Neural crest cell (in vitro differentiated cells): Measurements from ENCODE around the gene FGFBP1. TPM values are rescaled to one million over a fixed set of nuclear protein-coding genes. Genes with fewer than 3 reads are reported as not detected.
A peak's percentile ranks its signal among the peaks of the same experiment; 100 is the strongest.

Experiments
- DNase-seq: peaks from one replicate; pipeline ENCODE4 v3.0.0; 2021; ENCODE audit warnings: low read depth, mixed read lengths, low spot score
- H3K27ac Mint-ChIP-seq: one replicate; pipeline ENCODE4 v1.8.0; 2021; ENCODE audit warnings: mild to moderate bottlenecking, mixed read lengths; ENCODE audit not compliant: unreplicated experiment
- H3K27me3 Mint-ChIP-seq: 2 replicates; pipeline ENCODE4 v1.8.0; 2021; ENCODE audit warnings: low read depth, mild to moderate bottlenecking, mixed read lengths
- H3K36me3 Mint-ChIP-seq: 2 replicates; pipeline ENCODE4 v1.8.0; 2021; ENCODE audit warnings: low read depth, mild to moderate bottlenecking, mixed read lengths
- H3K4me1 Mint-ChIP-seq: 2 replicates; pipeline ENCODE4 v1.8.0; 2021; ENCODE audit warnings: mixed read lengths
- H3K4me3 Mint-ChIP-seq: one replicate; pipeline ENCODE4 v1.8.0; 2021; ENCODE audit warnings: mild to moderate bottlenecking, mixed read lengths
- H3K9me3 Mint-ChIP-seq: 2 replicates; pipeline ENCODE4 v1.8.0; 2021; ENCODE audit warnings: mixed read lengths
- CTCF ChIP-seq: fragments of 200-600 bp; sonication (generic); conservative IDR thresholded peaks from 2 replicates; pipeline ENCODE4 v1.5.0; 2021; ENCODE audit warnings: antibody characterized with exemption, mild to moderate bottlenecking
- total RNA-seq: library from RNA; stranded (reverse); gene quantifications from 2 replicates; pipeline ENCODE4 v1.2.1, GENCODE V29; 2021

FGFBP1 gene
- total RNA-seq, 1 donor from 2014 or later = not detected

GRCh38 chr4:15963576-15963975 lies 25.0 kb upstream of the FGFBP1 start:
- Mint-ChIP-seq H3K27me3 (no peaks in the 10 kb centered on the region), H3K4me1 (peaks cover 5% of the 10 kb centered on the region), H3K27ac (no peak overlapping the region), H3K36me3 (peaks cover 21% of the 10 kb centered on the region), H3K4me3 (no peak overlapping the region), H3K9me3 (peaks cover 15% of the 10 kb centered on the region)
- no peak for TF ChIP-seq CTCF
- DNase-seq = no peak

- Mint-ChIP-seq H3K4me1 (peaks cover 5% of the 10 kb centered on the region), H3K4me3 (no peak within 1 kb of the TSS), H3K9me3 (peaks cover 15% of the 10 kb centered on the region), H3K36me3 (peaks cover 15% of the 10 kb centered on the region), H3K27me3 (no peaks in the 10 kb centered on the region), H3K27ac (no peak within 1 kb of the TSS)
- DNase-seq = peak; percentile 31
- peak; percentile 41 for TF ChIP-seq CTCF
These were observed 24.5 kb upstream of the FGFBP1 start, which contains the start of gene FGFBP2 for GRCh38 chr4:15963001-15963451. TSS of gene FGFBP2 (minus strand) at chr4:15963175. CDS start at chr4:15963129, 46 bp downstream.

GRCh38 chr4:15961781-15962510 lies 23.4 kb upstream of the FGFBP1 start:
- DNase-seq = no peak
- peaks cover 9% of the 10 kb centered on the region for H3K36me3 Mint-ChIP-seq
- TF ChIP-seq CTCF = no peak
- no peaks in the 10 kb centered on the region for H3K27me3 Mint-ChIP-seq
- no peak overlapping the region for H3K27ac Mint-ChIP-seq
- H3K9me3 Mint-ChIP-seq = peaks cover 10% of the 10 kb centered on the region
- no peak overlapping the region for H3K4me3 Mint-ChIP-seq
- peaks cover 5% of the 10 kb centered on the region for H3K4me1 Mint-ChIP-seq

GRCh38 chr4:15958562-15958961 lies 20.0 kb upstream of the FGFBP1 start:
- DNase-seq = no peak
- Mint-ChIP-seq H3K4me3 (no peak overlapping the region), H3K9me3 (peaks cover 18% of the 10 kb centered on the region), H3K4me1 (peaks cover 11% of the 10 kb centered on the region), H3K27me3 (no peaks in the 10 kb centered on the region), H3K36me3 (peaks cover 14% of the 10 kb centered on the region), H3K27ac (no peak overlapping the region)
- TF ChIP-seq CTCF = no peak

GRCh38 chr4:15956179-15956850 lies 17.8 kb upstream of the FGFBP1 start:
- peak; percentile 70 for DNase-seq
- Mint-ChIP-seq H3K27me3 (no peaks in the 10 kb centered on the region), H3K36me3 (peaks cover 17% of the 10 kb centered on the region), H3K4me1 (peaks cover 6% of the 10 kb centered on the region), H3K9me3 (peaks cover 27% of the 10 kb centered on the region), H3K27ac (no peak overlapping the region), H3K4me3 (no peak overlapping the region)
- TF ChIP-seq CTCF = peak; percentile 84
